Measurements from ENCODE around the gene PLEKHG1.

Gene PLEKHG1

DNA sequence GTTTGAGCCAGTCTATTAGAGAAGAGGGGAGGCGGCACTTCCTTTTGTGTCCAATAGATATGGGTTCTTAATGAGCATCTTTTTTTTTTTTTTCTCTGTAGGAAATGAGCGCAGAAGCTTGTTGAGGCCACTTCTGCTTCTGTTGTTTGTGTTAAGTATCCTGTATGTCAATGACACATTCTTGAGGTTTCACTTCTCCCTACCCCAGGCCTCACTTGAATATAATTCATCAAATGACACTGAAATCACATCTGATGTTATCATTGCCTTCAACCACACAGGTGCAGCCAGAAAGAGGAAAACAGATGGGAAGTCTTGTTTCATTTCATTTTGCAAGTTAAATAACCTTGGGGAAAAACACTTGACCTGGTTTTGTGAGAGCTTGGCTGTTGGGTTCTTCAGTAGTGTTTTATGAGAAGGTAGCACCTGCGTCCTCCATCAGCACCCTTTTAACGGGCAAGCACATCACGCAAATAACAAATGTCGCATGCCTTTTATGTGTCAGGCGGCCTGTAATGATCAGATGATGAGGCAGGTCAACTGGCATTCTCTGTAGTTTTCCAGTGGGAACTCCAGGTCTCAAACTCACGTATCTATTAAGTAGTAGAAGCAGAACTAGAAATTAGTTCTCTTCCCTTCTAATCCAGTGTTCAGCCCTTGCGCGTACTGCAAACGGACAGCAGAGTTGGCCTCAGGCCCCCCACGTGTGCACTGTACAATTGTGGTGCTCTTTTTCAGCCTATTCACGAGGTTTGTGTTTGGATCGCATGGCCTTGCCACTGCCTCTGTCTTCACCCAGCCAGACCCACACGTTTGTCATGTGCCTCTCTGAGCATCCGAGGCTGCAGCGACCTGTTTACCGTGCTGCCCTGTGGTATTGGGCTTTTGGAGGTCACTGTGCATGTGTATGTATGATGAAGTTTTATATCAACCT is 23.5 kb downstream of the PLEKHG1 start:
- no peaks in the 10 kb centered on the region for H3K9me3 ChIP-seq (ENCODE audit: insufficient read depth, low read depth, low read length)
- no peaks in the 10 kb centered on the region for H3K4me1 ChIP-seq (ENCODE audit: insufficient read depth, low read length)
- no peaks in the 10 kb centered on the region for H3K27me3 ChIP-seq (ENCODE audit: insufficient read depth, low read length)
- H3K36me3 ChIP-seq (ENCODE audit: insufficient read depth, low read depth, low read length): no peaks in the 10 kb centered on the region
- H3K9ac ChIP-seq (ENCODE audit: low read depth, low read length): no peak overlapping the region
- H3K4me3 ChIP-seq (ENCODE audit: low read length): no peak overlapping the region
- H3K27ac ChIP-seq (ENCODE audit: low read length): no peak overlapping the region

- Histone ChIP-seq H3K4me3 (ENCODE audit: low read length) (no peak overlapping the region), H3K27me3 (ENCODE audit: insufficient read depth, low read length) (no peaks in the 10 kb centered on the region), H3K4me1 (ENCODE audit: insufficient read depth, low read length) (no peaks in the 10 kb centered on the region), H3K9me3 (ENCODE audit: insufficient read depth, low read depth, low read length) (no peaks in the 10 kb centered on the region), H3K9ac (ENCODE audit: low read depth, low read length) (no peak overlapping the region), H3K27ac (ENCODE audit: low read length) (no peak overlapping the region), H3K36me3 (ENCODE audit: insufficient read depth, low read depth, low read length) (no peaks in the 10 kb centered on the region)
Measured at GRCh38 chr6:150624191-150624590, 24.5 kb downstream of the PLEKHG1 start.

- H3K36me3 ChIP-seq (ENCODE audit: insufficient read depth, low read depth, low read length): no peaks in the 10 kb centered on the region
- no peak overlapping the region for H3K27ac ChIP-seq (ENCODE audit: low read length)
- H3K27me3 ChIP-seq (ENCODE audit: insufficient read depth, low read length): no peaks in the 10 kb centered on the region
- H3K9ac ChIP-seq (ENCODE audit: low read depth, low read length): no peak overlapping the region
- no peaks in the 10 kb centered on the region for H3K9me3 ChIP-seq (ENCODE audit: insufficient read depth, low read depth, low read length)
- H3K4me3 ChIP-seq (ENCODE audit: low read length): no peak overlapping the region
- no peaks in the 10 kb centered on the region for H3K4me1 ChIP-seq (ENCODE audit: insufficient read depth, low read length)
Measured at GRCh38 chr6:150625927-150626326, 26.2 kb downstream of the PLEKHG1 start.

DNA sequence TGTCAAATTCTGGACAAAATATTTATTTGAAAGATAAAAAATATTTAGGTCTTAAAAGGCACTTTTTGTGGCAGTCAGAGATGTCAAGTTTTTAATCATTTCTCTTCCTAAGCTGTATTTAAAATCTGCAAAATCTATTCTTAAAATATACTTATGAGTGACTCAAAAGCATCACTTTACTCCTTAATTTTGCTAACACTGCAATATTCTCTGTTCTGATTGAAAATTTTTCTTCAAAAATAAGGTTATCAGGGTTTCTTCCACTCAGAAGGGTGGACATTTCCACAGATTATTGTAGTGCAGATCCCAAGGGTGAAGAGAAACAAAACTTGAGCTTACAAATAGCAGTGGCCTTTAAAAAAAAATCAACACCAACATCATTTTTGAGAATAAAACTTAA is 27.5 kb downstream of the PLEKHG1 start:
- Histone ChIP-seq H3K4me1 (ENCODE audit: insufficient read depth, low read length) (no peaks in the 10 kb centered on the region), H3K9me3 (ENCODE audit: insufficient read depth, low read depth, low read length) (no peaks in the 10 kb centered on the region), H3K9ac (ENCODE audit: low read depth, low read length) (no peak overlapping the region), H3K36me3 (ENCODE audit: insufficient read depth, low read depth, low read length) (no peaks in the 10 kb centered on the region), H3K27me3 (ENCODE audit: insufficient read depth, low read length) (no peaks in the 10 kb centered on the region), H3K4me3 (ENCODE audit: low read length) (no peak overlapping the region), H3K27ac (ENCODE audit: low read length) (no peak overlapping the region)

GRCh38 chr6:150627585-150628025 is 27.9 kb downstream of the PLEKHG1 start:
- H3K4me1 ChIP-seq (ENCODE audit: insufficient read depth, low read length): no peaks in the 10 kb centered on the region
- H3K27ac ChIP-seq (ENCODE audit: low read length): no peak overlapping the region

GRCh38 chr6:150628908-150629307 is 29.2 kb downstream of the PLEKHG1 start:
- H3K4me3 ChIP-seq (ENCODE audit: low read length): no peak overlapping the region
- no peak overlapping the region for H3K27ac ChIP-seq (ENCODE audit: low read length)
- no peaks in the 10 kb centered on the region for H3K9me3 ChIP-seq (ENCODE audit: insufficient read depth, low read depth, low read length)
- no peaks in the 10 kb centered on the region for H3K4me1 ChIP-seq (ENCODE audit: insufficient read depth, low read length)
- H3K36me3 ChIP-seq (ENCODE audit: insufficient read depth, low read depth, low read length): no peaks in the 10 kb centered on the region
- no peak overlapping the region for H3K9ac ChIP-seq (ENCODE audit: low read depth, low read length)
- H3K27me3 ChIP-seq (ENCODE audit: insufficient read depth, low read length): no peaks in the 10 kb centered on the region

More at GRCh38 chr6:150627585-150628025, 27.9 kb downstream of the PLEKHG1 start:
- no peak overlapping the region for H3K4me3 ChIP-seq (ENCODE audit: low read length)
- H3K9ac ChIP-seq (ENCODE audit: low read depth, low read length): no peak overlapping the region
- no peaks in the 10 kb centered on the region for H3K27me3 ChIP-seq (ENCODE audit: insufficient read depth, low read length)
- no peaks in the 10 kb centered on the region for H3K36me3 ChIP-seq (ENCODE audit: insufficient read depth, low read depth, low read length)
- H3K9me3 ChIP-seq (ENCODE audit: insufficient read depth, low read depth, low read length): no peaks in the 10 kb centered on the region

DNA sequence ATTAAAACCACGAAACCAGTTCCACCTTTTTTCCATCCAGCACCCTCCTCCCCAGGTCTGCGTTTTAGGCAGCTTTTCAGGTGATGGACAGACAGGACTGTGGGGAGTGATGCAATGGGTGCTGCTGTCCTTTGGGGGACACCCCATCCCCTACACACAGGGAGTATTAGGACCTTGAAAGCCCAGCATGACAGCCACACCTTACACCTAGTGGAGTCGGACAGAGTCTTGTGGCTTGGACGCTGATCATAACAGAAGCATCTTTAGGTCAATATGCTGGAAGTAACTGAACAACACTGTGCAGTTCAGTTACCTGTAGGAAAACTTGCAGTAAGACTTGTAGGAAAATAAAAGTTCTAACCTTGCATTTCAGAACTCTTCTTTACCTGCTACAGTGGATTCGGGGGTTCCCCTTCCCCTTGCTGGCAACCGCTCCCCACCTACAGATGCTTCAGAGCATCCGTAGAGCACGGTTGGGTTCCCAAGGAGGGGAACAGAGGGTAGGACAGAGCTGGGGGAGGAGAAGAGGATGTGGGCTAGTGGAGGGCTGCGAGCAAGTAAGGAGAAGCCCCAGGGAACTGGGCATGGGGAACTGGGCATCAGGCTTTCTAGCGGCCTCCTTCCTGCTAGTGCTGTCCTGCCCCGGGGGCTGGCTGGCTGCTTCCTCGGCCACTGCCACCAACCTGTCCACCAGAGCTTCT is 31.7 kb downstream of the PLEKHG1 start:
- no peak overlapping the region for H3K4me3 ChIP-seq (ENCODE audit: low read length)
- no peaks in the 10 kb centered on the region for H3K4me1 ChIP-seq (ENCODE audit: insufficient read depth, low read length)
- no peaks in the 10 kb centered on the region for H3K27me3 ChIP-seq (ENCODE audit: insufficient read depth, low read length)
- H3K27ac ChIP-seq (ENCODE audit: low read length): no peak overlapping the region
- H3K36me3 ChIP-seq (ENCODE audit: insufficient read depth, low read depth, low read length): no peaks in the 10 kb centered on the region
- no peak overlapping the region for H3K9ac ChIP-seq (ENCODE audit: low read depth, low read length)
- H3K9me3 ChIP-seq (ENCODE audit: insufficient read depth, low read depth, low read length): no peaks in the 10 kb centered on the region

DNA sequence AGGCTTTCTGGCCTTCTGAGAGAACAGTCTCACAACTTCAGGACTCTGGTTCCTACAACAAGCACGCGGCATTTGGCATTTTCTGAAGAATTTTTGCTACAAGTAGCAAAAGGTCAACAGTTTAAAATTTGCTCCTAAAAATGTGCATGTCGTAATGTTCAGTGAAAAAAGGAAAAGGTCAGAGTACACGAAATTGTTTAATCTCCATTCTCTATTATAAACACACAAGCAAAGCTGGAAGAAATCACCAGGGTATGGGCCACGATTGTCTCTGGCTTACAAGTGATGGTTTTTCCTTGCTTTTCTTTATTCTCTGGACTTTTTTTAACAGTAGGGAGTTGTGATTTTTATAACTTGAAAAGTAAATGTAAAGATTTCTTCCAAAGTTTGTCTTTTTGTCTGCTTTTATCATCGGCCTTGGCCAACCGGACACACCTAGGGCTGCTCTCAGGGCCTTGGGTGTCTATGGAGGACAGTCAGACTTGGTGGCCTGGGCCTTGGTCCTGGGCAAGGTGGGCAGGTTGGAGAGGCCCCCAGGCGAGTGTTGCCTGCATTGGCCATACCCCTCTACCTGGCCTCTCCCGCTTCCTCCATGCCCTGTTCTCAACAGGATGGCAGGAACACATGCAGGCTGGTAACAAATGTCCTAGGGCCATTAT is 32.4 kb downstream of the PLEKHG1 start:
- H3K9ac ChIP-seq (ENCODE audit: low read depth, low read length): no peak overlapping the region
- no peak overlapping the region for H3K4me3 ChIP-seq (ENCODE audit: low read length)
- H3K4me1 ChIP-seq (ENCODE audit: insufficient read depth, low read length): no peaks in the 10 kb centered on the region
- no peaks in the 10 kb centered on the region for H3K27me3 ChIP-seq (ENCODE audit: insufficient read depth, low read length)
- H3K36me3 ChIP-seq (ENCODE audit: insufficient read depth, low read depth, low read length): no peaks in the 10 kb centered on the region
- H3K9me3 ChIP-seq (ENCODE audit: insufficient read depth, low read depth, low read length): no peaks in the 10 kb centered on the region
- no peak overlapping the region for H3K27ac ChIP-seq (ENCODE audit: low read length)

- Histone ChIP-seq H3K36me3 (ENCODE audit: insufficient read depth, low read depth, low read length) (no peaks in the 10 kb centered on the region), H3K27ac (ENCODE audit: low read length) (no peak overlapping the region), H3K27me3 (ENCODE audit: insufficient read depth, low read length) (no peaks in the 10 kb centered on the region), H3K9me3 (ENCODE audit: insufficient read depth, low read depth, low read length) (no peaks in the 10 kb centered on the region), H3K4me1 (ENCODE audit: insufficient read depth, low read length) (no peaks in the 10 kb centered on the region), H3K4me3 (ENCODE audit: low read length) (no peak overlapping the region), H3K9ac (ENCODE audit: low read depth, low read length) (no peak overlapping the region)
Measured at GRCh38 chr6:150632785-150633485, 33.2 kb downstream of the PLEKHG1 start.

- no peaks in the 10 kb centered on the region for H3K4me1 ChIP-seq (ENCODE audit: insufficient read depth, low read length)
- H3K9me3 ChIP-seq (ENCODE audit: insufficient read depth, low read depth, low read length): no peaks in the 10 kb centered on the region
- H3K36me3 ChIP-seq (ENCODE audit: insufficient read depth, low read depth, low read length): no peaks in the 10 kb centered on the region
- no peak overlapping the region for H3K9ac ChIP-seq (ENCODE audit: low read depth, low read length)
- no peak overlapping the region for H3K4me3 ChIP-seq (ENCODE audit: low read length)
- H3K27ac ChIP-seq (ENCODE audit: low read length): no peak overlapping the region
- no peaks in the 10 kb centered on the region for H3K27me3 ChIP-seq (ENCODE audit: insufficient read depth, low read length)
Measured at GRCh38 chr6:150633486-150633834, 33.8 kb downstream of the PLEKHG1 start.

GRCh38 chr6:150634176-150634963 is 34.7 kb downstream of the PLEKHG1 start:
- no peaks in the 10 kb centered on the region for H3K4me1 ChIP-seq (ENCODE audit: insufficient read depth, low read length)

More at GRCh38 chr6:150634176-150634963, 34.7 kb downstream of the PLEKHG1 start:
- no peak overlapping the region for H3K4me3 ChIP-seq (ENCODE audit: low read length)
- H3K9me3 ChIP-seq (ENCODE audit: insufficient read depth, low read depth, low read length): no peaks in the 10 kb centered on the region
- H3K36me3 ChIP-seq (ENCODE audit: insufficient read depth, low read depth, low read length): no peaks in the 10 kb centered on the region
- no peaks in the 10 kb centered on the region for H3K27me3 ChIP-seq (ENCODE audit: insufficient read depth, low read length)
- no peak overlapping the region for H3K9ac ChIP-seq (ENCODE audit: low read depth, low read length)
- no peak overlapping the region for H3K27ac ChIP-seq (ENCODE audit: low read length)
